DMS79 (cell line): ENCODE measurements around the gene NPY2R.

ENCODE experiments used
- DNase-seq: peaks from one replicate; lab custom pipeline; 2025; lab: John Stamatoyannopoulos, UW

The NPY2R gene

GRCh38 chr4:155249016-155249566 lies 40.7 kb downstream of the NPY2R start:
- no peak for DNase-seq

DNA sequence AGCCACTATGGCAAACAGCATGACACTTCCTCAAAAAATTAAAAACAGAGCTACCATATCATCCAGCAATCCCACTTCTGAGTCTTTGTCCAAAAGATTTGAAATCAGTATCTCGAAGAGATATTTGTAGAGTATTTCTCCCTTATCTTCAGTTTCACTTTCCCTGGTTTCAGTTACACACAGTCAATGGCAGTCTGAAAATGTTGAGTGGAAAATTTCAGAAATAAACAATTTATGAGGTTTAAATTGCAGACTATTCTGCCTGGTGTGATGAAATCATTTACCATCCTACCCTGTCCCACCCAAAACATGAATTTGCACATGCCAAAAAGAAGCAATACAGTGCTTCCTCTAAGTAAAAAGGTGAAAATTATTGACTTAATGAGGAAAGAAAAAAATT lies 43.9 kb downstream of the NPY2R start:
- DNase-seq = no peak

GRCh38 chr4:155263480-155263879 lies 55.0 kb downstream of the NPY2R start:
- no peak for DNase-seq

GRCh38 chr4:155265113-155265512 lies 56.7 kb downstream of the NPY2R start:
- no peak for DNase-seq
